Ishikawa (cell line): ENCODE results near the gene S1PR3.

ENCODE experiments used
- CEBPB ChIP-seq: IDR thresholded peaks from 2 replicates; pipeline ENCODE4 v1.6.1; 2012
- CREB1 ChIP-seq: IDR thresholded peaks from 2 replicates; pipeline ENCODE4 v1.6.1; 2012; ENCODE audit warnings: low read depth
- EGR1 ChIP-seq: IDR thresholded peaks from 2 replicates; pipeline ENCODE4 v1.6.1; 2012
- EP300 ChIP-seq: IDR thresholded peaks from 2 replicates; pipeline ENCODE4 v1.6.1; 2012; ENCODE audit warnings: borderline replicate concordance
- FOXM1 ChIP-seq: IDR thresholded peaks from 2 replicates; pipeline ENCODE4 v1.6.1; 2012; ENCODE audit warnings: low read depth, borderline replicate concordance
- MAX ChIP-seq: IDR thresholded peaks from 2 replicates; pipeline ENCODE4 v1.6.1; 2012
- NFIC ChIP-seq: IDR thresholded peaks from 2 replicates; pipeline ENCODE4 v1.6.1; 2012
- RAD21 ChIP-seq: IDR thresholded peaks from 2 replicates; pipeline ENCODE4 v1.6.1; 2012; ENCODE audit warnings: low read depth
- REST ChIP-seq: IDR thresholded peaks from 2 replicates; pipeline ENCODE4 v1.6.1; 2012; ENCODE audit warnings: low read depth, mild to moderate bottlenecking
- TAF1 ChIP-seq: IDR thresholded peaks from 2 replicates; pipeline ENCODE4 v1.6.1; 2012; ENCODE audit warnings: low read depth, mild to moderate bottlenecking
- TCF12 ChIP-seq: IDR thresholded peaks from 2 replicates; pipeline ENCODE4 v1.6.1; 2012; ENCODE audit warnings: low read depth
- TEAD4 ChIP-seq: IDR thresholded peaks from 2 replicates; pipeline ENCODE4 v1.6.1; 2012
- USF1 ChIP-seq: IDR thresholded peaks from 2 replicates; pipeline ENCODE4 v1.6.1; 2012
- YY1 ChIP-seq: IDR thresholded peaks from 2 replicates; pipeline ENCODE4 v1.6.1; 2012; ENCODE audit warnings: low read depth
- ZBTB7A ChIP-seq: IDR thresholded peaks from 2 replicates; pipeline ENCODE4 v1.6.1; 2012; ENCODE audit warnings: low read depth

Gene S1PR3

GRCh38 chr9:88995200-88995577 is 3.9 kb downstream of the S1PR3 start:
- TF ChIP-seq TEAD4, result no peak

GRCh38 chr9:88995627-88996026 is 4.4 kb downstream of the S1PR3 start:
- TF ChIP-seq MAX, result no peak
- TF ChIP-seq NFIC, result no peak
- no peak for TF ChIP-seq USF1
- TF ChIP-seq ZBTB7A, result no peak
- TF ChIP-seq EGR1, result no peak
- no peak for TF ChIP-seq YY1
- TF ChIP-seq CEBPB, result no peak
- TF ChIP-seq REST, result no peak
- TF ChIP-seq RAD21, result no peak
- no peak for TF ChIP-seq EP300

GRCh38 chr9:88996046-88996920 is 5.0 kb downstream of the S1PR3 start:
- TF ChIP-seq TCF12 (no peak), FOXM1 (no peak), REST (no peak), EP300 (no peak), NFIC (no peak), TAF1 (no peak), MAX (no peak), YY1 (no peak)

GRCh38 chr9:88996921-88997235 is 5.6 kb downstream of the S1PR3 start:
- TF ChIP-seq MAX, result no peak
- no peak for TF ChIP-seq TCF12
- TF ChIP-seq TEAD4, result no peak
- no peak for TF ChIP-seq EGR1
- no peak for TF ChIP-seq CREB1
- TF ChIP-seq EP300, result no peak
- no peak for TF ChIP-seq NFIC
- no peak for TF ChIP-seq FOXM1
- TF ChIP-seq REST, result no peak
- TF ChIP-seq ZBTB7A, result no peak
- no peak for TF ChIP-seq USF1
- no peak for TF ChIP-seq RAD21
- no peak for TF ChIP-seq YY1
- no peak for TF ChIP-seq TAF1
- TF ChIP-seq CEBPB, result no peak

GRCh38 chr9:88997646-88998045 is 6.4 kb downstream of the S1PR3 start:
- no peak for TF ChIP-seq FOXM1
- TF ChIP-seq CEBPB, result no peak
- TF ChIP-seq NFIC, result no peak
- no peak for TF ChIP-seq ZBTB7A
- no peak for TF ChIP-seq TAF1
- TF ChIP-seq EP300, result no peak
- no peak for TF ChIP-seq MAX
- TF ChIP-seq CREB1, result no peak
